Ramos (cell line): ENCODE measurements around the gene HTRA2.

Experiments
- in situ Hi-C: fragments of 300-500 bp; cut with MboI; formaldehyde crosslinking; loops from one replicate; pipeline ENCODE4 v1.14.3; 2022; ENCODE audit warnings: low sequenced_read_pairs; ENCODE audit not compliant: unreplicated experiment

The HTRA2 gene

DNA sequence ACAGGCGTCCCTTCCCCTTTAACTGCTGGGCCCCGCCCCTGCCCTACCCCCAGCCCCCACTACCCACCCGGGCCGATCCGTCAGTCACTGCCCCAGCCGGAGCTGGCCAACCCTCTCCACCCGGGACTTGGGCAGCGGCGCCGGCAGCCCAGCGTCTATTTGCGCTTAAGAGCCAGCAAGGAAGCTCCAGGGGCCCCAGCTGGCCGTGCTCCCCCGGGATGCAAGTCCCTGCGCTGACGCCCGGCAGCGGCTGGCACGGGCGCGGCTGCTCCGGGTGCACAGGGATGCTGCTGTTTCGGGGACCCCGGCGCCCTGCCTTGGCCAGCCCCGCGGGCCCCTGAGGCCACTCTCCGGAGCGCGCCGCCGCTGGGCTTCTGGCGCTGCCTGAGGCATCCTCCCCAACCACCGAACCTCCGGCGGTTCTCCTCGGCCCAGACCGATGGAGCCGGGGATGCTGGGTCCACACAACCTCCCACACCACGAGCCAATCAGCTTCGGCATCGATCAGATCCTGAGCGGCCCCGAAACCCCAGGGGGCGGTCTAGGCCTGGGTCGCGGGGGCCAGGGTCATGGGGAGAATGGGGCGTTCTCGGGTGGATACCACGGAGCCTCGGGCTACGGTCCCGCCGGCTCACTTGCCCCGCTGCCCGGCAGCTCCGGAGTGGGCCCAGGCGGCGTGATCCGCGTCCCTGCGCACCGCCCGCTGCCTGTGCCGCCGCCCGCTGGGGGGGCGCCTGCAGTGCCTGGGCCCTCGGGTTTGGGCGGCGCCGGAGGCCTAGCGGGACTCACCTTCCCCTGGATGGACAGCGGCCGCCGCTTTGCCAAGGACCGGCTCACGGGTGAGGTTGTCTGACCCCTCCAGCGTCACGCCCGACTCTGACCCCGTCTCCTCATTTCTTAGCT is 15.1 kb upstream of the HTRA2 start, which contains the start of gene TLX2:
TLX2 (plus strand) TSS at position 83 of the 903 bp plus-strand sequence; CDS start at position 440, 357 bp downstream.
- in situ Hi-C loops: no loop called here

DNA sequence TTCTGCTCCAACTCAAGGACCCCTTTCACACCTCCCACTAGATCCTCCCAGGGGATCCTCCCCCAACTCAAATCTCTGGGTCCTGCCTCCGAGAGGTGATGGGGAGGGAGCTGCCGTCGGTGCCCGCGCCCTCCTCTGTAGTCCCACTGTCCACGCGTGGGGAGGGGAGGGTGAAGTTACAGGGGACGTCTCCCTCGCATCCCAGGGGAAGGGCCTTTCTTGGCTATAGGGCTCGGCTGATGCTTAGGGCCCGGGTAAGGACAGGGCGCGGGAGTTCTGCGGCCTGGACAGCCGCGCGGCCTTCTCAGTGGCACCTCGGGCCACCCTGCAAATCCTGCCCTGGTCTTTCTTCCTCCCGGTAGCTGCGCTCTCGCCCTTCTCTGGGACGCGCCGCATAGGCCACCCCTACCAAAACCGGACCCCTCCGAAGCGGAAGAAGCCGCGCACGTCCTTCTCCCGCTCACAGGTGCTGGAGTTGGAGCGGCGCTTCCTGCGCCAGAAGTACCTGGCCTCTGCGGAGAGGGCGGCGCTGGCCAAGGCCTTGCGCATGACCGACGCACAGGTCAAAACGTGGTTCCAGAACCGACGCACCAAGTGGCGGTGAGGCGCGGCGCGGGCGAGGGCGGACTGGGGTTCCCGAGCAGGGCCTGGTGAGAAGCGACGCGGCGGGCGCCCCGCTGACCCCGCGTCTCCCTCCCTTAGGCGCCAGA is 14.3 kb upstream of the HTRA2 start:
- in situ Hi-C loops: no loop called here

DNA sequence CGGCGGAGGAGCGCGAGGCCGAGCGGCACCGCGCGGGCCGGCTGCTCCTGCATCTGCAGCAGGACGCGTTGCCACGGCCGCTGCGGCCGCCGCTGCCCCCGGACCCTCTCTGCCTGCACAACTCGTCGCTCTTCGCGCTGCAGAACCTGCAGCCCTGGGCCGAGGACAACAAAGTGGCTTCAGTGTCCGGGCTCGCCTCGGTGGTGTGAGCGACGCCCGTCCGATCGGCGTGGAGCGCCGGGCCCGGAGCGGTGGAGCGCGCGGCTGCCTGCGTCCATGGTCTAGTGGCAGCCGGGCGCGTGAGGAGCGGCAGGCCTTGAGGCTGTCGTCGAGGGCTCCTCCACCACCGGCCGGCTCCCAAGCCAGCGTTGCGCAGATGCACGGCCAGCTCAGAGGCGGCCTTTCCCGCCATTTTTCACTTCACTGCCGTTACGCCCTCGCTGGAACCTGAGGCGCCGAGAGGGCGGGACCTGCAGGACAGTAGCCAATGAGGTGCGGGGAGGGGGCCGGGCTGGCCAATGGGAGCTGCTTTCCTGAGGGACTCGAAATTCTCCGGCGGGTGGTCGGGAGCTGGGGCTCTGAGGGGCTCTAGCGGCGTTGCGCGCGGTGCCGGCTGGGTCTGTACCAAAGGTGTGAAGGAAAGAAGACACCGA is 13.6 kb upstream of the HTRA2 start:
- in situ Hi-C loops: no loop called here

DNA sequence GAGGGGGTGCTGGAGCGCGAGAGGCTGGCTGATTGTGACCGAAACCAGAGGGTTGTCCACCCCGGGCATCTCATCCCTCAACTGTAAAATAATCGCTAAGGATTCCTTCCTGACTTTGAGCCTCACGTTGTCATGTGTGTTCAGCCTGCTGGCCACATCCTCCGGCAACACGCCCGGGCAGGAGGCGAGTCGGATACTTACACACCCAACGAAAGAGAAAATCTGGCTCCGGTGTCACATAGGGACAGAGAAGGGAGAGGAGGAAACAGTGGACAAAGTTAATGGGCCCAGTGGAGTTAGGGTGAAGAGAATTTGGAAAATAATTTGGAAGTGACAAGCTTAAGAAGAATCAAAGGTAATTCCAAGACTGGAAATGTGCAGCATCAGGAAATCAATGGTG is 13.1 kb upstream of the HTRA2 start:
- in situ Hi-C loops: no loop called here

DNA sequence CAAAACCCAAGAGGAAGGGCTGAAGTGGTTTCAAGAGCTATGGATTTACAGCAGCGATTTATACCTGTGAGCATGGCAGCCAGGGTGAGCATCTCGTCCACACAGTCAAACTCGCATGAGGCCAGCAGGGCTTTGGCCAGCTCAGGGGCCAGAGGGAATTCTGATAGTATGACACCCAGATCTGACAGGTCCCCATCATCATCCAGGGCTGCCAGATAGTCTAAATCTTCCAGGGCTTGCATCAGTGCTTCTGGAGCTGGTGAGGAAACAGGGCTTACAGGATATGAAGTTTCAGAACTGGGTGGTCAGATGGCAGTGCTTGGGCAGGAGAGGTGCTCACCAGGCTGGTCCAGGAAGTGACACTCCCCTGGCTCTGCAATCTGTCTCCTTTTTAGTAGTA is 7.2 kb upstream of the HTRA2 start:
- in situ Hi-C loops: no loop called here

DNA sequence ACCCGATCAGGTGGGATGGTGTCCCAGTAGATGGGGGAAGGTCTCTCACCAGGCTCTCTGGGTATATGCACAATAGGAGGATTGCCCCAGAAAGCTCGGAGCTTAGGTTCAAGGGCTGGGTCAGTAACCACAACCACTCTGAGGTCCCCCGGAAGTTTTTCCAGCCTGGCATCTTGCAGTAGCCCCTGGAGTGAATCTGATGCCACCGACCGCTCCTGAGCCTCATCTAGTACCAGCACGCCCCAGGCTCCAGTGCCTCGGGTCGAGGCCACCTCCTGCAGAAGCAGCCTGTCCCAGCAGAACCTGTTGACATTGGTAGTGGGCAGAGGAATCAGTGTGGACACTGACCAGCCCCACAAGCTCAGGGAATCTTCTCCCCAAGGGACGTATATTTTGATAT is 5.7 kb upstream of the HTRA2 start:
- in situ Hi-C loops: no loop called here

DNA sequence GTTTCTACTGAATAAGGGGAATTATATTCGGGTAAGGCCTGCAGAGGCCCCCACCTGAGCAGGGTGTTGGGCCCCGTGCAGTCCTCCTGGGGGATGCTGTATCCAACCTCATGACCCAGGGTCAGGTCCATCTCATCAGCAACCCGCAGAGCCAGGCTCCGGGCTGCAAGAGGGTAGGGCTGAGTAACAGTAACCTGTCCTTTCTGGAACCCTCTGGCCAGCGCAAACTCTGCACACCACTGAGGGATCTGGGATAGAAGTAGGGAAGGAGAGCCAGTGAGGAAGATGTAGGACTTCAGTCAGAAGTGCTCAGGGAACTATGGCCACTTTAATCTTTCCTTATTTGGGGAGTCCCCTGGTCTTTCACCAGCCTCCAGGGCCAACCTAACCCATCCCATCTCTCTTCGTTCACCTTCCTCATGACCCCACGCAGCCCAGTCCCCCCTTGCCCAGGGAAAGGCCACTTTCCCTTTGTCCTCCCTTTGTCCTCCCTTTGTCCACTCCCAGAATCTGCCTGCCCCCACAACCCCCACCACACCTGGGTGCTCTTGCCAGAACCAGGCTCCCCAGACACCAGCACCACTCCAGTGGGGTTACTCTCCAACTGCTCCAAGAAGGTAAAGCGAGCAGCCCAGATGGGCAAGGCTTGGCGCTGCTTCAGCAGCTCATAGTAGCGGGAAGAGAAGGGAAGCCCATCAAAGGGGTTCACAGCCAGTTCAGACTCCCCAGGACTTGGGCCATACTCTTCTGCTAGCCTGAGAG is 4.6 kb upstream of the HTRA2 start:
- in situ Hi-C loops: no loop called here

DNA sequence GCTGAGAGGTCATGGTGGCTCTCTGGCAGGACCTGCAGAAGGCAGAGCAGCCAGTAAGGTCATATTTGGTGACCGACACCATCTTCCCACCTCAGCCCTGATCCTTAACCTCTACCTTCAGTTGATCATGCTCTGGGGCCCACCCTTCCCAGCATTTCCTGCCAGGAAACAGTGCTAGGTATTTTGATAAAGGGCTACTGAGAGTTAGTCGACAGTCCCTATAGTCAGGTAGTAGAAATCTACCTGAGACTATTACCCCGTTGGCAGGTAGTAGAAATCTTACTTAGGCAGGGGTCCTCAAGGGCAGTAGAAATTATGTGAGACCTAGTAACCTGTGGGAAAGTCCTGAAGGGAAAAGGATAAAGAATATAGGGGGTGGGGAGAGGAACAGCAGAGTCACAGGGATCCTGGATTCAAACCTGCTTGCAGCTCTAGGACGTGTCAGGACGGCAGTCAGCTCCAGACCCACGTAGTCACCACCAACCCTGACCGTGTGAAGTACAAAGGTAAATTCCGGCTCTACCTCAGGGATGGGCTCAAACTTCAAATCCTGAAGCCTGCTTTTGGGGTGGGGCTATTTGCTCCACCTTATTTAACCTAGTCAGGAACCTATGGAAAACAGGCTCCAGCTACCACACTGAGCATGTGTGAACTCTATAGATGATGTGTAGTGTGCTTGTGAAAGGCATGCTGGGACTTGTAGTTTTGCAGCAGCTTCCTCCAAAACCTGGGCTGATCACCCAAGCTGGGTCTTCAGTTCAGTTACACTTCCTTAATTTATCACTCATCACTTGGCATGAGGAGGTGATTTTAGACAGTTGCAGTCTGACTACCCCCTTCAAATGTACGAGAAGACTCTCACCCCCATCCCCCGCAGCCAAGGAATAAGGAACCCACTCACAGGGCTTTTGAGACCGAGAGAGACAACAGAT is 3.8 kb upstream of the HTRA2 start, which contains the start of gene DQX1:
DQX1 (minus strand) TSS at position 515 of the 932 bp plus-strand sequence; CDS start at position 13, 502 bp downstream.
- in situ Hi-C loops: no loop called here

DNA sequence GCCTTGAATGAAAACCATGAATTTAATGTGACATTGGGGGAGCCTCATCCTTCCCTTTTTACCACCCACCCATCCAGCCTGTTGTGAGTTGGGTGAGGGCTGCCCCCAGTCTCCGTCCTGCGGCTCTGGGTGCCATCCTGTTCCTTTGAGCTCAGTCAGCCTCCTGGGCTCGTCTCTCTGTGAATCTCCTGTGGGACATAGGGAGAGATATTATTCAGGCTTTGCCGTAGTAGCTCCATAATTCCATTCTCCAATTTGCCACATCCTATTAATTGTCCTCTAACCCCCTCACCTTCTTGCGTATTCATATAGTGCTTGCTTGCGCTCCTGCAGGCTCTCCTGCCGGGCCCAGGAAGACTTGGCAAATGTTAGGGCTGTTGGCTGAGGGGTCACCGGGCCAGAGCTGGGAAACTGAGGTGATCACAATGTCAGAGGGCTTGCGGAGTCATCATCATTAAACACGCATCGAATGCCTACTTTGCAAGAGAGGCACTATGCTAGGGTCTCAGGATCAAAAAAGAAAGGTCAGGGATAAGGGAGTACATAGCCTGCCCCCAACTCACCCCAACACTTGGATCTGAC is 3.0 kb upstream of the HTRA2 start:
- in situ Hi-C loops: no loop called here

DNA sequence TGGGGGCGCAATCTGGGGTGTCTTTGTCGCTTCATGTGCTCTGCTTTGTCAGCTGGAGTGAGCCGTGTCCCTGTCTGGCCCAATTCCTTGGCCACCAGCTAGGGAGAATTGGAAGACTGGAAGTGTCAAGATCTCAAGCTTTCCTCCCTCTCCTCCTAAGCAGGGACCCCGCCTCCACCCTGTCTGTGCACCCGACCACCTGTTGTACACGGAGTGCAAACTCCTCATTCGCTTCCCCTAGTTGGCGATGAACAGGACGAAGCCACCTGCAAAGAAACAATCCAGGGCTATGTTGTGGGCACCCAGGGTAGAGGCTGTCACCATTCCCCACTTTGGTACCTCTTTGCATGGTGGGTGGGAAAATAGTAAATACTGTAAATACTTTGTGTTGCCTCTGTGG is 2.0 kb upstream of the HTRA2 start:
- in situ Hi-C loops: no loop called here

DNA sequence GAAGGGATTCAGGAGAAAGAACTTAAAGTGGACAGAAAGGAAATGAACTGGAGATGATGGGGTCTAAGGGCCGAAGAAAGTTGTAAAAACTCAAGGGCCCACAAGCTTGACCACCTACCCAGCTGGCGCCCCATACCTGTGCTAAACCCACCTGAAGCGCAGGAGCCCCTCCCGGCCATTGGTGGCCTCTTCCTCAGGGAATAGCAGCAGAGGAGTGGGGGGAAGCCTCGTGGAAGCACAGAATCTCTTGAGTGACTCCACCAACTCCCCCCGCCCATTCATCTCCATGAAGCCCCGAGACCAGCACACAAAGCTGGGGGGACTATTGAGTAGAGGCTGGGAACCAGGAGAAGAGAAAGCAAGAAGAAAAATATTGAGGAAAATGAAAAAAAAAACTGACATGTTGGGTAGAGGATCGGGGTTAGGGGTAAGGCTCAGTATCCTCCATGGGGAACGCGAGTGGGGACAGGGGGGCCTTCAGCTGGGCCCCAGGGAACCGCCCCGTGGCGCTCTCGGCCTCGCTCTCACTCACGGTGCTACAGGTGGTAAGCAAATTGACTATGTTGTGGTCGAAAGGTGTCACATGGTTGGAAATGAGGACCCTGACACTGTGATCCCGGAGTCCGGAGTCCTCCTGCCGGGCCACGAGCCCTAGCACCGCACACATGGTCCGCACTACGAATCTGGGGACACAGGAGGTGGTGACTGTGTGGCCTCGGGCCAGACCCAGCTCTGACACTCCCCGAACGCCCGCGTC is 955 bp upstream of the HTRA2 start:
- in situ Hi-C loops: no loop called here

DNA sequence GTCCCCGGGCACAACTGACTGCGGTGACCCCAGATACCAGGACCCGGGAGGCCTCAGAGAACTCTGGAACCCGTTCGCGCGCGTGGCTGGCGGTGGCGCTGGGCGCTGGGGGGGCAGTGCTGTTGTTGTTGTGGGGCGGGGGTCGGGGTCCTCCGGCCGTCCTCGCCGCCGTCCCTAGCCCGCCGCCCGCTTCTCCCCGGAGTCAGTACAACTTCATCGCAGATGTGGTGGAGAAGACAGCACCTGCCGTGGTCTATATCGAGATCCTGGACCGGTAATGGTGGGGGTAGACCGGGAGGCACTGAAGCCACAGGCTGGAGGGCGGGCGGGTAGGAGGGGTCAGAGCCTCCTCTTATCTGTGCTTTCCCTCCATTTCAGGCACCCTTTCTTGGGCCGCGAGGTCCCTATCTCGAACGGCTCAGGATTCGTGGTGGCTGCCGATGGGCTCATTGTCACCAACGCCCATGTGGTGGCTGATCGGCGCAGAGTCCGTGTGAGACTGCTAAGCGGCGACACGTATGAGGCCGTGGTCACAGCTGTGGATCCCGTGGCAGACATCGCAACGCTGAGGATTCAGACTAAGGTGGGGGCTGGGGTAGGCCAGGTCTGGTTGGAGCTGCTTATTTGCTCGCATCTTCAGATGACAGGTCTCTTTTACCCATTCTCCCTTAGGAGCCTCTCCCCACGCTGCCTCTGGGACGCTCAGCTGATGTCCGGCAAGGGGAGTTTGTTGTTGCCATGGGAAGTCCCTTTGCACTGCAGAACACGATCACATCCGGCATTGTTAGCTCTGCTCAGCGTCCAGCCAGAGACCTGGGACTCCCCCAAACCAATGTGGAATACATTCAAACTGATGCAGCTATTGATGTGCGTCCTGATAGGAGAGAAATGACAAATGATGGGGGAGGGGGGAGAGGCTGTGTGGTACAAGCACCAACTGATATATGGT is 780 bp downstream of the HTRA2 start:
- in situ Hi-C loops: no loop called here

DNA sequence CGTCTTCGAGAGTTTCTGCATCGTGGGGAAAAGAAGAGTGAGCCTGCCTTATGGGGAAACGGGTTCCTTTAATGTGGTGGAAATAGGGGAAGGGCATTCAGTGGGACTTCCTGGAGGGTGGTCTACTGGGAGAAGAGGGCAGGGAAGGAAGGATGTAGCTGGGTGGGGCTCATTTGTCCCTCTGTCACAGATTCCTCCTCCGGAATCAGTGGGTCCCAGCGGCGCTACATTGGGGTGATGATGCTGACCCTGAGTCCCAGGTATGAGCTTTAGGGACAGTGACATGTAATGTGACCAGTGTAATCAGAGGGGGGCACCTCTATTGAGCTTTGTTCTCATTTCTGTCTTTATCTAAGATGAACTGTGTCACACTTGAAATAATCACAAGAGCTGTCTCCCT is 1.9 kb downstream of the HTRA2 start:
- in situ Hi-C loops: no loop called here

DNA sequence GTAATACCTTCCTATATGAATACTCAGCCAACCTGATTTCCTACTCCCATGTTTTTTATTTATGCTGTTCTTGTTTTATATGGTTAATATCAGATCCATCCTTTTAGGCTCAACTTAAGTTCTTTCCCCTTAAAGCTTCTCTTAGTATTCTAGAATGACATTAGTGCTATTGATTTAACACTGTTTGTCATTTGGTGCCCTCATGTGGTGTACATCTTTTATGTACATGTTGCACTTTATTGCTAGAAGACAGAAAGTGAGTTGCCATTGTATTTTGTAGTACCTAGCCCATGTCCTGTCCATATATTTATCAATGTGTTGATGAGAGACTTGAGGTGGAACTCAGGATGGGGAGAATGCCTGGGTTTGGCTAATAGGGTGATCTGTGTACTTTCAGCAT is 2.5 kb downstream of the HTRA2 start:
- in situ Hi-C loops: no loop called here

DNA sequence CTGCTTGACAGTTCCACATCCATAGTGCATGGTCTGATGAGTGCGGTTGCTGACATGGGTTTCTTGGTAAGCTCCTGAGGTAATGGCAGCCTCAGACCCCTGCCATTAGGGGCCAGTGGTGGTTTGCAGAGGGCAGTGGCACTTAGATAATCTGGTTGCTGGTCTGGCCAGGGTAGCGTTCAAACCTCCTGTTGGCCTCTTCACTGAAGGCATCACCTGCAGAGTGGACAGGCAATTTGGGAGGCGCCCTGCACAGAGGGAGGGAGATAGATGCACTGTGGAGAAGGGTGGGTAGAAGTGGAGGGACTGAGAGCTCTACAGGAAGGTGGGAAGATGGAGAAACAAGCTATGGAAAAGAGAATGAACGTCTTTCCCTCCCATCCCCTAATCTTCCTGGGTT is 3.7 kb downstream of the HTRA2 start:
- in situ Hi-C loops: no loop called here

DNA sequence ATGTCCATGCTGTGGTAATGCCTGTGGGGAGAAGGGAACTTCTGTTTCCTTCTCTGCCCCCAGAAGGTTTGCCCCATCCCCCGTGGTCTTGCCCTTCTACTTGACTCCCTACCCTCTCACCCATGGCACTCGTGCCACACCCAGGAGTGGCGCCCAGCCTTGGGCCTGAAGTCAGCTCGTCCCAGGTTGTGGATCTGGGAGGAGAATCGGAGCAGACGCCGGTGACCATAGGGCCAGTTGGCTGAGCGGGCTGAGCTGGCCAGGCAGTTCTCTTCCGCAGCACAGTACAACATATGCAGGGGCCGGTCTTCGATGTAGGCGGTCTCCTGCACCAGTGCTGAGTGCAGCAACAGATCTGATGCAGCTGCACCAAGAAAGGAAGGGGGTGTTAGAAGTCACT is 4.7 kb downstream of the HTRA2 start:
- in situ Hi-C loops: no loop called here

DNA sequence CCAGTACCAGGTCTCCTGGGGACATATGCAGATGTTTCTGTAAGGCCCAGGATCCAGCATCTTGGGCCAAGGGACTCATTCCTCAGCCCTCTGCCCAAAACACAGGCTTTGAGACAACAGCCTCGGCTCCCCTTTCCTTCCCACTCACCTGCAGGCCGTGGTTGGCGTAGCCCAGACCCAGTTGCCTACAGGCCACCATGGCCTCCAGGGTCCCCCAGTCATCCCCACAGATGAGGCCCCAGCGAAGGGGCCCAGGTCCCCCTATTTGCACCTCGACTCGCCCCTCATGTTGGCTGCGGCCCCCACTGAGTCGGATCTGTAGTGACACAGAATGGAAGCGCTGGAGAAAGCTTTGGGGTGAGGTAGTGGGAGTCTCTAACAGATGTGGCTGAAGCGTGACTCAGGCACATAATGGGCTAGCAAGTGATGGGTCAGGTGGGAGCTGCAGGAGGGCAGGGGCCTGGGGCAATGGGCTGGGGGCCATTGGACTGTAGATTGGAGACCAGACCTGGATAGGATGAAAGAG is 5.8 kb downstream of the HTRA2 start:
- in situ Hi-C loops: no loop called here
